WTC11 (cell line): ENCODE results near the gene RNF121. TPM values are rescaled to one million over a fixed set of nuclear protein-coding genes. Genes with fewer than 3 reads are reported as not detected.
A peak's percentile ranks its signal among the peaks of the same experiment; 100 is the strongest.
"Not testable (repeated sequence)": the region's sequence is repeated elsewhere in the genome, so short reads cannot be mapped to it uniquely, and the experiment has no call there.

Experiments used
- ATAC-seq: fragments of 200-7000 bp; cut with Tn5 transposase; 2 replicates; pipeline ENCODE4 v1.10.0; 2021; ENCODE audit warnings: mild to moderate bottlenecking, moderate library complexity
- CTCF ChIA-PET: fragments of 300-600 bp; sonication (Branson Sonifier 250); formaldehyde crosslinking; loops from one replicate; lab custom pipeline; 2021; ENCODE audit warnings: antibody characterized with exemption; lab: Charles Lee
- POLR2A ChIA-PET: fragments of 350-600 bp; sonication (Branson Sonifier 250); formaldehyde crosslinking; loops from one replicate; lab custom pipeline; 2021; ENCODE audit warnings: antibody characterized with exemption; lab: Charles Lee
- DNase-seq: peaks from one replicate; pipeline ENCODE4 v3.0.0; 2021; ENCODE audit warnings: low spot score
- H3K27ac Mint-ChIP-seq: 2 replicates; pipeline ENCODE4 v1.8.0; 2021; ENCODE audit warnings: mixed read lengths
- H3K27me3 Mint-ChIP-seq: 2 replicates; pipeline ENCODE4 v1.8.0; 2021; ENCODE audit warnings: low read depth, mild to moderate bottlenecking, moderate library complexity, mixed read lengths
- H3K36me3 Mint-ChIP-seq: 2 replicates; pipeline ENCODE4 v1.8.0; 2021; ENCODE audit warnings: mixed read lengths
- H3K4me1 Mint-ChIP-seq: 2 replicates; pipeline ENCODE4 v1.8.0; 2022; ENCODE audit warnings: mixed read lengths
- H3K4me3 Mint-ChIP-seq: 2 replicates; pipeline ENCODE4 v1.8.0; 2021; ENCODE audit warnings: mild to moderate bottlenecking, moderate library complexity, mixed read lengths
- H3K9me3 Mint-ChIP-seq: 2 replicates; pipeline ENCODE4 v1.8.0; 2021; ENCODE audit warnings: mixed read lengths
- ATF3 ChIP-seq: sonication (generic); formaldehyde crosslinking; conservative IDR thresholded peaks from 2 replicates; pipeline ENCODE4 v1.8.1; 2022; ENCODE audit warnings: mild to moderate bottlenecking, missing genetic modification reagents
- FOXP1 ChIP-seq: sonication (generic); formaldehyde crosslinking; IDR thresholded peaks from 2 replicates; pipeline ENCODE4 v1.8.0; 2022; ENCODE audit warnings: missing genetic modification reagents, mild to moderate bottlenecking, moderate library complexity, borderline replicate concordance
- GABPB1 ChIP-seq: sonication (generic); formaldehyde crosslinking; IDR thresholded peaks from 2 replicates; pipeline ENCODE4 v1.8.1; 2023; ENCODE audit warnings: mild to moderate bottlenecking, missing genetic modification reagents
- HMGA2 ChIP-seq: fragments of 250-450 bp; sonication (Bioruptor Pico); IDR thresholded peaks from 2 replicates; pipeline ENCODE4 v1.4.0; 2021; ENCODE audit warnings: mild to moderate bottlenecking, moderate library complexity
- HMGXB4 ChIP-seq: sonication (generic); formaldehyde crosslinking; IDR thresholded peaks from 2 replicates; pipeline ENCODE4 v1.8.1; 2023; ENCODE audit warnings: mild to moderate bottlenecking, moderate library complexity, missing genetic modification reagents
- IRF1 ChIP-seq: sonication (generic); formaldehyde crosslinking; IDR thresholded peaks from 2 replicates; pipeline ENCODE4 v1.8.0; 2023; ENCODE audit warnings: missing genetic modification reagents
- JUN ChIP-seq: sonication (generic); formaldehyde crosslinking; IDR thresholded peaks from 2 replicates; pipeline ENCODE4 v1.8.0; 2023; ENCODE audit warnings: mild to moderate bottlenecking, missing genetic modification reagents
- MAX ChIP-seq: sonication (generic); formaldehyde crosslinking; IDR thresholded peaks from 2 replicates; pipeline ENCODE4 v1.8.0; 2022; ENCODE audit warnings: mild to moderate bottlenecking, missing genetic modification reagents
- SP1 ChIP-seq: sonication (generic); formaldehyde crosslinking; conservative IDR thresholded peaks from 2 replicates; pipeline ENCODE4 v1.8.1; 2022; ENCODE audit warnings: missing genetic modification reagents
- TEAD1 ChIP-seq: sonication (generic); formaldehyde crosslinking; IDR thresholded peaks from 2 replicates; pipeline ENCODE4 v1.8.0; 2022; ENCODE audit warnings: mild to moderate bottlenecking, missing genetic modification reagents
- USF1 ChIP-seq: sonication (generic); formaldehyde crosslinking; IDR thresholded peaks from 2 replicates; pipeline ENCODE4 v1.8.0; 2022; ENCODE audit warnings: mild to moderate bottlenecking, missing genetic modification reagents
- ZBTB43 ChIP-seq: sonication (generic); formaldehyde crosslinking; IDR thresholded peaks from 2 replicates; pipeline ENCODE4 v1.8.1; 2023; ENCODE audit warnings: mild to moderate bottlenecking, missing genetic modification reagents
- ZNF121 ChIP-seq: sonication (generic); formaldehyde crosslinking; IDR thresholded peaks from 2 replicates; pipeline ENCODE4 v1.8.0; 2023; ENCODE audit warnings: missing genetic modification reagents
- ZNF396 ChIP-seq: fragments of 250-450 bp; sonication (Bioruptor Pico); IDR thresholded peaks from 2 replicates; pipeline ENCODE4 v1.8.0; 2021; ENCODE audit warnings: mild to moderate bottlenecking, moderate library complexity, borderline replicate concordance
- ZNF671 ChIP-seq: fragments of 250-450 bp; sonication (Bioruptor Pico); IDR thresholded peaks from 2 replicates; pipeline ENCODE4 v1.8.0; 2021; ENCODE audit warnings: mild to moderate bottlenecking
- total RNA-seq: library from RNA; stranded (reverse); gene quantifications from 3 replicates; pipeline ENCODE4 v1.2.3, GENCODE V29; 2021

The RNF121 gene
- total RNA-seq, 1 experiment from 2014 or later: 40.2 TPM

GRCh38 chr11:71928737-71929443 lies at the start of gene RNF121 (continued):
- TF ChIP-seq MAX (CRISPR knock-in tag): no peak
- no peak for TF ChIP-seq ZNF121 (CRISPR knock-in tag)
- no peak for TF ChIP-seq JUN (CRISPR knock-in tag)
- peak; percentile 42; the same call in 1 of the 2 replicates for TF ChIP-seq TEAD1 (CRISPR knock-in tag)
- TF ChIP-seq IRF1 (CRISPR knock-in tag): peak; percentile 51; the same call in 1 of the 2 replicates
- TF ChIP-seq USF1 (CRISPR knock-in tag): no peak
- TF ChIP-seq ZBTB43: 0 out of 2 replicates have a peak, but pooled peaks have one; percentile 66
- TF ChIP-seq HMGXB4 (CRISPR knock-in tag): no peak
- TF ChIP-seq ZNF396 (CRISPR knock-in tag): no peak
- 0 out of 2 replicates have a peak, but pooled peaks have one; percentile 7 for TF ChIP-seq GABPB1 (CRISPR knock-in tag)
- TF ChIP-seq FOXP1 (CRISPR knock-in tag): no peak
- peak; percentile 96 for TF ChIP-seq SP1
- TF ChIP-seq ATF3: no peak
- no peak for TF ChIP-seq ZNF671 (CRISPR knock-in tag)
- TF ChIP-seq, all 79 proteins: peak for 13

GRCh38 chr11:71885806-71886205 lies 43.0 kb upstream of the RNF121 start:
- TF ChIP-seq HMGA2 (CRISPR knock-in tag): peak; percentile 85
- TF ChIP-seq, all 79 proteins: peak for 1; not testable (repeated sequence) for 78
- H3K4me3 Mint-ChIP-seq, H3K36me3 Mint-ChIP-seq, DNase-seq, POLR2A ChIA-PET, ATAC-seq, H3K27ac Mint-ChIP-seq, H3K9me3 Mint-ChIP-seq, H3K27me3 Mint-ChIP-seq: not testable (repeated sequence)
- peaks cover 16% of the 10 kb centered on the region for H3K4me1 Mint-ChIP-seq
- CTCF ChIA-PET: interaction anchor here (1.2 kb wide), 1 partner anchor 306 kb away, joined by 3 read pairs; no protein-coding TSS in a partner anchor

- H3K9me3 Mint-ChIP-seq, POLR2A ChIA-PET, H3K4me3 Mint-ChIP-seq, CTCF ChIA-PET, ATAC-seq, DNase-seq, H3K36me3 Mint-ChIP-seq, H3K27ac Mint-ChIP-seq, H3K27me3 Mint-ChIP-seq: not testable (repeated sequence)
- peaks cover 16% of the 10 kb centered on the region for H3K4me1 Mint-ChIP-seq
Observed at GRCh38 chr11:71888335-71889010, 40.4 kb upstream of the RNF121 start.

GRCh38 chr11:71889181-71889872 lies 39.5 kb upstream of the RNF121 start:
- POLR2A ChIA-PET, H3K27me3 Mint-ChIP-seq, H3K4me3 Mint-ChIP-seq, ATAC-seq, H3K9me3 Mint-ChIP-seq, DNase-seq, CTCF ChIA-PET, H3K27ac Mint-ChIP-seq, H3K36me3 Mint-ChIP-seq: not testable (repeated sequence)
- H3K4me1 Mint-ChIP-seq: peaks cover 16% of the 10 kb centered on the region
